Skin of body (tissue), 2 donors: ENCODE results near the gene DENND4C. TPM values are rescaled to one million over a fixed set of nuclear protein-coding genes. Genes with fewer than 3 reads are reported as not detected.
"Not testable (repeated sequence)": the region's sequence is repeated elsewhere in the genome, so short reads cannot be mapped to it uniquely, and the experiment has no call there.

Experiments used
- DNase-seq: peaks from one replicate; lab custom pipeline; 2025; lab: John Stamatoyannopoulos, UW
- total RNA-seq: library from RNA; depleted of rRNA; stranded (reverse); fragments of >200 nt; gene quantifications from one replicate; pipeline ENCODE4 v1.2.3, GENCODE V29; 2014

Gene DENND4C
- total RNA-seq, 1 donor from 2014 or later: 116 TPM

DNA sequence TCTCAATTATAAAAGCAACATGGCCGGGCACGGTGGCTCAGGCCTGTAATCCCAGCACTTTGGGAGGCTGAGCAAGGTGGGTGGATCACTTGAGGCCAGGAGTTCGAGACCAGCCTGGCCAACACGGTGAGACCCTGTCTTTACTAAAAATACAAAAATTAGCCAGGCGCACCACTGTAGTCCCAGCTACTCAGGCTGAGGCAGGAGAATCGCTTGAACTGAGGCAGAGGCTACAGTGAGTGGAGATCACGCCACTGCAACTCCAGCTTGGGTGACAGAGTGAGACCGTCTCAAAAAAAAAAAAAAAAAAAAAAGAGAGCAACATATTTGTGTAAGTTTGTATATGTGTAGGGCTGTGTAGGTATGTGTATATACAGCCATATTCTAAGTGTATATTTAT is 142.1 kb downstream of the DENND4C start:
- DNase-seq: no peak

DNA sequence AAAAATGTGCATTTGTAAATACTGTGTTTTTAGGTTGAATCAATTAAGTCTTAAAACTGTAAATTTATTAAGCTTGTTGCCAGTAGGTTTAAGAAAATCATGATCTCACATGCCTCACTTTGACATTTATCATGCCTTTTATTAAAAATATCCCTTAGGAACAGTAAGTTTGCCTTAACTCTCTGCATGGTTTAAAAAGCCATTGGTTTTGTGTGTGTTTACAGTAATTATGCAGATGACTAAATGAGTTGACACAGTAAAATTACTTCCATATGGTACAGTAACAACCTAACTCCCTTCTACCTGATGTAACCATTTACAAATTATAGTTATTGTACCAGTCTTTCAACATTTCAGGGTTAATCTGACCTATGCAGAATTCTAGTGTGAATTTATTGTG is 143.0 kb downstream of the DENND4C start:
- no peak for DNase-seq

DNA sequence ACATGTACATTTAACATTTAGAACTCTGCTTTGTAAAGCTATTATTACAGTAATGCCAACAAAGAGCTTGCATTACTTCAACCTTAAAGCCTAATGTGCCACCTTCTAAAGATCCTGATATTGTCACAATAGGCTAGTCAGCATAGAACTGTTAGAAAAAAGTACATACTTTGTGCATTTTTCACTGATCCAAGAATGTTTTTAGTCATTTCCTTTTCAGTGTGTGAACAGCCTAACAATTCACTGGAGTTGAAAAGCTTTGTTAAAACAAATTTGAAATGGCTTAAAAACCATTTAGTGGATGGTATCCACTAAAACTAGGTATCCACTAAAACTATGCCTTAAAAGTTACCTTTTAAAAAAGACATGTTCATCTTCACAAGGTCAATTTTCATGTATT is 145.0 kb downstream of the DENND4C start:
- DNase-seq: no peak

DNA sequence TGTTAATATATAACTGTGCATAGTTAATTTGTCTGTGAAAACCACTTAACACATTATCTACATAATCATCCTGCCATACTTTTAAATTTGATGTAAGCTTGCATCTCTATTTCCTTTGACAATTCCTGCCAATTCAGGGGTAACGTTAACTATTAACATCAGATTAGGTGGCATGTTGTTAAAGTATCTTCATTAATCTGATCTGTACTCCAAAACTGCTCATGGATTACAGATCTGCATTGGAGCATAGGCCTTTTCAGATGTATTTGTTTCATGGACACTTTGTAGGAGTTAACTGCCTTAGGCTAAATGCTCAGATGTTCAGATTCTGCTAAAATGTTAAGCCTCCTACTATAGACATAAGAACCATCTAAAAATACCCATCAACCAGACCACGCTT is 146.4 kb downstream of the DENND4C start:
- no peak for DNase-seq

DNA sequence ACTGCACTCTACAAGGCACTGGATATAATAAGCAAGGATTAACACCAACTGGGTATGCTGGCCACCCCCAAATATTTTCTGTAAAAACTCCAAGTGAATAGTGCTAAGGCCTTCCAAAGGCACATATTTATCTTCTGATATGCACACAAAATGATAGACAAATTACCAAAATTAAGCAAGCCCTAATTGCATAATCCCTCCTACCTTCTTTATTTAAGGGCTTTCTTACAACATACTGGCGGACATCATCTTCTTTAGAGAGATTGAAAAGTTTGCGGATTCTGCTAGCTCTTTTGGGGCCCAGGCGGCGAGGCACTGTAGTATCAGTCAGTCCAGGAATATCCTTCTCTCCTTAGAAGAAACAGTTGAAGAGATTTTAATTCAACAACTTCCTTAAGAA is 147.7 kb downstream of the DENND4C start:
- no peak for DNase-seq

DNA sequence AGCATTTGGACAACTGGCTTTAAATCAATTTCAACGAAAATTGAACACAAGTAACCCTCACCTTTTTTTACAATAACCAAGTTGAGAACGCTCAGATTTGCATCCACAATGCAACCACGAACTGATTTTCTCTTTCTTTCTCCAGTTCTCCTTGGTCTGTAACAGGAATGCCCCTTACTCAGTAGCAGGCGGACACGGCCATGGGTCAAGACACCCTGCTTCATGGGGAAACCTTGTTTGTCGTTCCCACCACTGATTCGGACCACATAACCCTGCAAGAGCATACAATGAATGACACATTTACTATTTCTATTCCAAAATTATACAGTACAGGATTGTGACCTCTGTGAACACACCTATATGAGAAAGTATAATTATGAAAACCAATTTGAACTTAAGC is 148.2 kb downstream of the DENND4C start:
- no peak for DNase-seq

DNA sequence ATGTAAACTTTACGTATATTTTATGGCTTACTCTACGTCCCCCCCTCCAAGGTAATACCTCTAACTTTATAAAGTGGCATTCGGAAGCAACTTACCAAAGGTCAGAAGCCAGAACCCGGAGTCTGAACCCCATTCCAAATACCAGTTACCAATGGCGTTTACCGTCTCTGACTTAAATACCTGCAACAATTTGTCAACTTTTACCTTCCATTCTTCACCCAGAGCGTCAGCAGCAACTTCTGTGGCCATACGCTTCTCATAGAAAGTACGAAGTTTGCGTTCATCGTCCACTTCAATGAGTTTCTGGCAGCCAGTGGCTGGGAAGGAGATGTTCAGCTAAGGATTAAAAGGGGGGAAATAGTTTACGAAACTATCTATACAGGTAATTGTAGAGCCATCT is 148.8 kb downstream of the DENND4C start:
- DNase-seq: no peak

DNA sequence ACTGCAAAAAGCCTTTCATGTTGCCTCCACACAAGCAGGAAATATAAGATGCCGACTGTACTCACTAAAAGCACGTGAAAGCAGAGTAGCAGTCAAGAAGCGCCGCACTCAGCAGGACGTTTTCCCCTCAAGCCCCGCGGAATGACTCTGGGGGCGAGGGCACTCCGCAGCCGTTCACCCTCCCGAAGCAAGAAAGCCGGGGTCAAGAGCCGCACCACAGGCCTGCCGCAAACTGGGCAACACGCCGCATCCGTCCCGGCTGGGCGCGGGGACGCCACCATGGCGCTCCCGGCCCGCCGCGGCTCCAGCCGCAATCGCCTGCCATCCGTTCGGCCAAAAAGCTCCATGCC is 149.2 kb downstream of the DENND4C start:
- DNase-seq: no peak

DNA sequence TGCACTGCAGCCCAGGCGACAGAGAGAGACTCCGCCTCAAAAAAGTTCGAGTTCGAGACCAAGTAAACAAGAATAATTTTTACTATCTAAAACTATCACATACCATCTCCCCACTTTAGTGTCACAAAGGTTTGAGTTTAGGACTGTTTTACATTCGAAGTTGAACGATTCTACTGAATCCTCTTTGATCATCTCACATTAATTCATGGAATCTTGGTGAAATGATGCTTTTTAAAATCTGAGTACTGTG is 150.3 kb downstream of the DENND4C start:
- DNase-seq: no peak

DNA sequence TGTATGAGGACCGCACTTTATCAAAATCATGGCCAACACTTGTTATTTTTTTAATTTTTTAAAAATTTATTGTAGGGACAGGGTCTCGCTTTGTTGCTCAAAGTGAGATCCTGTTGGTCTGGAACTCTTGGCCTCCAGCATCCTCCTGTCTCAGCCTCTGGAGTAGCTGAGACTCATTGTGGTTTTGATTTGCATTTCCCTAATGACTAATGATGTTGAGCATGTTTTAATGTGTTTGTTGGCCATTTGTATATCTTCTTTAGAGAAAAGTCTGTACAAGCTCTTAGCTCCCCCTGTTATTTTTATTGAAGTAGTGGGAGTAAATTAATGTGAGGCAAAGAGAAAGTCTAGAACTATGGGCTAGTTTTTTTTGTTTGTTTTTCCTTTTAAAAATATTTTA is 151.2 kb downstream of the DENND4C start:
- DNase-seq: no peak

DNA sequence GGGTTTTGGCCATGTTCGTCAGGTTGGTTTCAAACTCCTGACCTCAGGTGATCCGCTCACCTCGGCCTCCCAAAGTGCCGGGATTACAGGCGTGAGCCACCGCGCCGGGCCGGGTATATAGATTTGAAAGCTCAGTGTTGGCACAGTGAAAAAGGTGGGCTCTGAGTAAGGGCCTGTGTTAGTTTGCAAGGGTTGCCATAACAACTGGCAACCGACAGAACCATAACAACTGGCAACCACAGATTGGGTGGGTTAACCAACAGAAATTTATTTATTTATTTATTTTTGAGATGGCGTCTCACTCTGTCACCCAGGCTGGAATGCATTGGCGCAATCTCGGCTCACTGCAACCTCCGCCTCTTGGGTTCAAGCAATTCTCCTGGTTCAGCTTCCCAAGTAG is 154.7 kb downstream of the DENND4C start:
- DNase-seq: not testable (repeated sequence)

DNA sequence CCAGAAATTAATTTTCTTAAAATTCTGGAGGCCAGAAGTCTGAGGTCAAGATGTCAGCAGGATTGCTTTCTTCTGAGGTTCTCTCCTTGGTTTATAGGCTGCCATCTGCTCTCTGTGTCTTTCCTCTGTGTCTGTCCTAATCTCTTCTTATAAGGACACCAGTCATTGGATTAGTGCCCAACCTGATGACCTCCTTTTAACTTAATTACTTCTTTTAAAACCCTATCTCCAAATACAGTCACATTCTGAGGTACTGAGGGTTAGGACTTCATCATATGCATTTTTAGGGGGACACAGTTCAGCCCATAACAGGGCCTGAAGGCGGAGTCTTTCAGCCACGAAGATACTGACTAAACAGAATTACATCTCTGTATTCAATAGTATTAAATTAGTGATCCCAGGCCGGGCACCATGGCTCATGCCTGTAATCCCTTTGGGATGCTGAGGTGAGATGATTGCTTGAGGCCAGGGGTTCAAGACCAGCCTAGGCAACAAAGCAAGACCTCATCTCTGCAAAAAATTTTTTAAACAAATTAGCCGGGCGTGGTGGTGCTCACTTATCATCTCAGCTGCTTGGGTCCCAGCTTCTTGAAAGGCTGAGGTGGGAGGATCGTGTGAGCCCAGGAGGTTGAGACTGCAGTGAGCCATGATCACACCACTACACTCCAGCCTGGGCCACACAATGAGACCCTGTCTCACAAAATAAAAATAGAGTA is 155.5 kb downstream of the DENND4C start:
- DNase-seq: no peak

DNA sequence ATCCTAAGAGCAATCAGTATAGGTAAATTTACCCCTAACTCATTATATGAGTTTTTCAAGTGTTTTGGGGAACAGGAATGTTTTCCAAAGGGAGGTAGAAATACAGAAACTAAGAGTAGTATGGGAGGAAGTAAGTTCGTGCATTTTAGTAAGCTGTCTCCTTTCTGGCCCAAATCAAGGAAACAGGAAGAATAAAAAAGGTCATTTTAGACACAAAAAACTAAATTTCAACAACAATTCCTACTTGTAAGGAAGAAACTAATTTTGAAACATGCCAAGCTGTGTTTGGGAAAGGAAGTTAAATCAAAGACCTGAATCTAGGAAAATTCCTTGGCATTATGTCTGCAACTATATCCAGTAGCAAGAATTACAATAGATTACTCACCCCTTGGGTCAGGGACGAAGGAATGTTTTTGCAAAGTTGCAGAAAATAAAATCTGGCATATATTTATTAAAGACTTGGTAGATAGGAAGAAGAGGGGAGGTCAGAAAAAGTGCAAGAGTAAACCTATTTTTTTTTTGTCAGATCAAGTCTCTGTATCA is 156.1 kb downstream of the DENND4C start:
- DNase-seq: no peak

DNA sequence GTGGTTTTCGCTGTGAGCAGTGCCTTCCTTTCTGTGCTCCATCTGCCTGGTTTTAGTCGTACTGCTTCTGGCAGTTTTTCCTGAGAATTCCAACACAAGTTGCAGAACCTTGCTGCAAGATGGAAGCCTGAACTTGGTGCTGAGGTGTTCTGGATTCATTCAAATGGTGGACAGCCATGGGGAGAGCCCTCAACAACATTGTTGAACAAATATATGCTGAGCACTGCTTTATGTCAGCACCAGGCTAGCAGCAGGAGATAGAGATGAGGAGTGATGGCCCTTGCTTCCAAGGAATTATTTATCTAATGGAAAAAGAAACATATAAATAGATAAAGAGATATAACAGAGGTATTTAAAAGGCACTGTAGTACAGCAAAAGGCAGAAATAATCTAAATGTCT is 156.8 kb downstream of the DENND4C start:
- DNase-seq: no peak

DNA sequence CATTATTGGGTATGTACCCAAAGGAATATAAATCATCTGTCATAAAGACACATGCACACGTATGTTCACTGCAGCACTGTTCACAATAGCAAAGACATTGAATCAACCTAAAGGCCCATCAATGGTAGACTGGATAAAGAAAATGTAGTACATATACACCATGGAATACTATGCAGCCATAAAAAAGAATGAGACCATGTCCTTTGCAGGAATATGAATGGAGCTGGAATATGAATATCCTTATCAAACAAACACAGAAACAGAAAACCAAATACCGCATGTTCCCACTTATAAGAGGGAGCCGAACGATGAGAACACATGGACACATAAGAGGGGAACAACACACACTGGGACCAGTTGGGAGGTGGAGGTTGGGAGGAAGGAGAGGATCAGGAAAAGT is 159.0 kb downstream of the DENND4C start:
- not testable (repeated sequence) for DNase-seq

DNA sequence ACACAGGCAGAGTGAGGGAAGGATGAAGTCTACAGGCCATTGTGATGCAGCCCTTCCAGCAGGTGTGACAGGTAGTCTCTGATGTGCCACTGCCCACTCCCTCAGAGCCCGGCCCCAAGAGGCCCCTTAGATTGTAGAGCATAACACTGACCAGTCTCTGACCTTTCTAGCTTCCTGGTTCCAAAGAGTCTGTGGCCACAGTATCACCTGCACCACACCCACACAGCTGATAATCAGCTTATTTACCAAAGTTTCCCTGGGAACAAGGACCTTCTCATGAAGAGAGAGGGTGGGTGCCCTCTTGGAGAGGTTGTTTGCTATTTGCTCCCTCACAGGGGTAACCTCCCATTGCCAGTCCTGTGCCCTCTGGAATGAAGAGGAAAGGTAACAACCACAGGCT is 167.4 kb downstream of the DENND4C start:
- DNase-seq: no peak

DNA sequence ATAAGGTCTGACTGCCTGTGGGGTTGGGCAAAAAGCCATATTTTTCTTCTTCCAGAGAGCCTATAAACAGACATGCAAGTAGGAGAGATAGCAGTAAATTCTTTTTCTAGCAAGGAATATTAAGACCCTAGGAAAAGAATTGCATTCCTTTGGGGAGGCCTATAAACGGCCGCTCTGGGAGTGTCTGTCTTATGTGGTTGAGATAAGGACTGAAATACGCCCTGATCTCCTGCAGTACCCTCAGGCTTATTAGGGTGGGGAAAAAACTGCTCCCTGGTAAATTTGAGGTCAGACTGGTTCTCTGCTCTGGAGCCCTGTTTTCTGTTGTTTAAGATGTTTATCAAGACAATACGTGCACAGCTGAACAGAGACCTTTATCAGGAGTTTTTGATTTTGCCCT is 172.7 kb downstream of the DENND4C start:
- DNase-seq: not testable (repeated sequence)

DNA sequence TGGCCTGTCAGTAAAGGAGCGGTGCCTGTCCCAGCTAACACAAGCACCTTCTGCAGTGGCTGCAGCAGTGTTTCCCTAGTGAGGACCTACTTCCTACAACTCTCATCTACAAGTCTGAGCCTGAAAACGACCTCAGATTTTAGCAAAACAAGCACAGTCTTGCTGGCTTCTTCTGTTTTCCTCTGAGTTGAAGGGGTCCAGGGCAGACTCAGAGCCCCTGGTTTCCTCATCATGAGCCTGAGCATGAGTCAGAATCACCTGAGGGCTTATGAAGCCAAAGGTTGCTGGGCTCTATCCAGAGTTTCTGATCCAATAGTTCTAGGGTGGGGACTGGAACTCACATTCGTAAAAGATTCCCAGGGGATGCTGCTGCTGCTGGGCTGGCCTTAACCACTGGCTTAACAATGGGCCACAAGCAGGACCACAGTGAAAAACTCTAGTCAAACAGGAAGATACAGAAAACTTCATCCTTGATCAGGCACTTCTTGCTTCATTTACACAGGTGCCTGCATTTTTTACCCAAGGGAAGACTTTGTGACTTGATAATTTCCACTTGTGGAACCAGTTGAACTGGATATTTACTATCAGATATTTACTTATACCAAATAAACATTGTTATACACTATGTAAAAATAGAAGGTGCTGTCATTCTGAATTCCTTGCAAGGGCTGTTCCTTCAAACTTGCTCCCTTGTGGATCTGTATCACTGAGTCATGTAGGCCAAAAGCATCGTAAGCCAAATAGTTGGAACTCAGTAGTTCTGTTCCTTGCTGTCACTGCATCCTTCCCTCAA is 174.0 kb downstream of the DENND4C start:
- no peak for DNase-seq

DNA sequence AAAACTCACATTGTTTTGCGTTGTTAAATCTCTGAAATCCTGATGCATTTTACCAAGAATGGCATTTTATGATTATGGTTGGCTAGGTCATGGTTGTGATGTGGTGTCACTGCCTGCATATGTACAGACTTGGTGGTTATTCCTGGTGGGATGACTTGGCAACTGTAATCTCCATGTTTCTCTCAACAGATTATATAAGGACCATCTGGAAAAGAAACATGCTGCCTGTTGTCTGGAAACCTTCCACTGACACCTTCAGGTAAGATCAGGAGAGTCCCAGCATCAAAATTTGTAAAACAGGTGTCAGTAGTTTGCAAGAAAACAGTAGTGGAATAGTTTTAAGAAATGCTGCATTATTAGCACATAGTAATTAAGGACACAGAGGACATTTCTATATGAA is 175.3 kb downstream of the DENND4C start:
- DNase-seq: no peak

DNA sequence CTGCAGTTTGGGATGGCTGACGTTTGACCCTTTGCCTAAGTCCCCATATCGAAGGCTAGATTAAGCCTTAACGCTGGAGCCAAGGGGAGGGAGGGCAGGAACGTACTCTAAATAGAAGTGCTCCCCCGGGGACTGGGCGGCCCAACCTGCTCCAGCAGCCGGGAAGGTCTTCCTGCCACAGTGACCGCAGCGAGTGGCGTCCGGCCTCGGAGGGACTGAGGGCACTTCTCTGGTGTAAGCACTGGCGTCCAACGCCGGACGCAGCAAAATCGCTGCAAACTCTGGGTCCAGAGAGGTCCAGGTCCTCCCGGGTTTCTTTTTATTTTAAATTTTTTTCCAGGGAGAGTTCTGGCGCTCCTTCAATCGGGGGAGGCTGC is 177.8 kb downstream of the DENND4C start:
- DNase-seq: no peak

DNA sequence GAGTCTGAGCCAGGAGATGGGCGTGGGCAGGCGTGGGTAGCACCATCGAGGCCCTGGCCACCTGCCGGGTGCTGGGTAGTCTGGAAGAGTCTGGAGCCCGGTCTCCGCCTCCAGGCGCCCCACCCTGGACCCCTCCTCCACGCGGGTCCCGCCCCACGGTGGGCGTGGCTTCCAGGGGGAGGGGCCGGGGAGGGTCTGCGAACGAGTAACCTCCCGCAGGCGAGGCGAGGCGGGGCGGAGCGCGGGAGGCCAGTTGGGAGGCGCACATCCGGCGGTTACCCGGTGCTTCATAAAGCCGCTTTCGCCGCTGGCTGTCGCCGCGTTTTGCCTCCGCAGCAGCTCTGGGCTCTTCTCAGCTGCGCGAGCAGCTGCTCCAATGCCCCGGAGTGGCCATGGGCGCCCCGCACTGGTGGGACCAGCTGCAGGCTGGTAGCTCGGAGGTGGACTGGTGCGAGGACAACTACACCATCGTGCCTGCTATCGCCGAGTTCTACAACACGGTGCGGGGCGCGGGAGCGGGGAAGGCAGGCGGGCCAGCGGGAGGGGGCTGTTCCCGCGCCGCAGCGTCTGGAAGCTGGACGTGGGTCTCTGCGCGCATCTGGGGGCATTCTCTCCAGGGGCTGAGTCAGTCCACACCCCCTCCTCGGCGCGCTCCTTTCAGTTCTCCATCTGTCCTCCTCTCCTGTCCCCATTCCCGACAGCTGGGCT is 178.4 kb downstream of the DENND4C start, which contains the start of gene ACER2:
Gene ACER2, plus strand, starts transcription at position 317 of the 708 bp plus-strand sequence. Its CDS starts 76 bp downstream, at position 393.
- peak; percentile 82 for DNase-seq

DNA sequence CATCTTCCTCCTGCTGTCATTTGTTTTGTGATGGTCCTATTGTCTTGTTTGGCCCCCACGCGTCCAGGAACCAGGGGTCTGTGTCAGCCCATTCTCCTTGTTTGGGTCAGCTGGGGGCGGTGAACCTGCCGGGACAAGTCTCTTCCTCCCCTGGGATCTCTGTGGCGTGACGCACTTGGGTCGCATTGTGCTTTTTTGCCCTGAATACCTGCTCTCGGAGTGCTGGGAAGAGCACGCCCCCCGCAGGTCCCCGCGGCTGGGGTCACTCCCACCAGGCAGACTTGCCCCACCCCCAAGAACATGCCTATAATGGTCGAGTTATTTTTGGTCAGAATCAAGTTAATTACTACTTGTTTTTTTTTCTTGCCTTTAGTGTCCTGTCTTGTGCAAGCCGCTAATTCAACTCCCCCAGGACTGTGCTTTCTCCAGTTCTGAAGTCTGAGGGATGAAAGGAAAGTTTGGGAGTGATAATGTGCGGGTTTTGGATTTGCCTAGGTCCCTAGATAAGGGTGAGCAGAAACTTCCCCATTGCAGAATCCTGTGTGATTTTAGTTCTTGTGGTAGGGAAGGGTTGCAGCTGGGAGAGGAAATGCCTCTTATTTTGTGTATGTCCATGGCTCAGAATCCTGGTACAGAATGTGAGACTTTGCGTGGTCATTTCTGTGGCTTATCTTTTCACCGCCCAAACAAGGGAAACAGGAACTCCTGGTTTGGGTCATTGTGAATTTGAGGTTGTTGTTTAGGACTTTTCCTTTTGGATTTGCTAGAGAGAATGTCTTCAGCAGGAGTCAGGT is 179.1 kb downstream of the DENND4C start:
- DNase-seq: no peak
